Stimulated activated CD4-positive, alpha-beta T cell treated with anti-CD3 and anti-CD28 coated beads, Interleukin-12 subunit alpha, Interleukin-12 subunit beta, amount 100 ng/mL, for 4 hours (primary cell): Measurements from ENCODE around the gene BIRC2.

ENCODE experiments used
- DNase-seq: peaks from one replicate; pipeline ENCODE4 v3.0.0-alpha.2; 2020

Gene BIRC2

GRCh38 chr11:102406099-102406498, 59.1 kb downstream of the BIRC2 start:
- no peak for DNase-seq

GRCh38 chr11:102407901-102408300, 60.9 kb downstream of the BIRC2 start:
- DNase-seq: no peak

GRCh38 chr11:102408339-102408738, 61.3 kb downstream of the BIRC2 start:
- no peak for DNase-seq

GRCh38 chr11:102410382-102410784, 63.4 kb downstream of the BIRC2 start:
- no peak for DNase-seq

- DNase-seq: no peak
Observed at GRCh38 chr11:102411142-102411541, 64.1 kb downstream of the BIRC2 start.

GRCh38 chr11:102413497-102413896, 66.5 kb downstream of the BIRC2 start:
- DNase-seq: no peak

GRCh38 chr11:102414559-102414958, 67.5 kb downstream of the BIRC2 start:
- DNase-seq: no peak

- no peak for DNase-seq
Observed at GRCh38 chr11:102415304-102415916, 68.4 kb downstream of the BIRC2 start.

- DNase-seq: no peak
Observed at GRCh38 chr11:102416976-102417375, 70.0 kb downstream of the BIRC2 start.

- DNase-seq: no peak
Observed at GRCh38 chr11:102419181-102419580, 72.2 kb downstream of the BIRC2 start.

GRCh38 chr11:102420547-102420946, 73.5 kb downstream of the BIRC2 start:
- DNase-seq: no peak

- DNase-seq: no peak
Observed at GRCh38 chr11:102421261-102421660, 74.2 kb downstream of the BIRC2 start.

GRCh38 chr11:102422817-102423712, 76.1 kb downstream of the BIRC2 start:
- DNase-seq: no peak

GRCh38 chr11:102423936-102424335, 76.9 kb downstream of the BIRC2 start:
- DNase-seq: no peak

- DNase-seq: no peak
Observed at GRCh38 chr11:102426000-102426399, 79.0 kb downstream of the BIRC2 start.

GRCh38 chr11:102426570-102426969, 79.6 kb downstream of the BIRC2 start:
- no peak for DNase-seq

- no peak for DNase-seq
Observed at GRCh38 chr11:102427068-102427467, 80.1 kb downstream of the BIRC2 start.
